GM06990 (cell line): ENCODE data around the gene CTCFL.
"Not testable (repeated sequence)": the region's sequence is repeated elsewhere in the genome, so short reads cannot be mapped to it uniquely, and the experiment has no call there.

Source experiments
- DNase-seq: peaks from one replicate; pipeline ENCODE4 v3.0.0-alpha.2; 2011; ENCODE audit not compliant: insufficient read length; ENCODE audit errors: extremely low read depth
- H3K27me3 ChIP-seq: replicated peaks from 2 replicates; pipeline ENCODE4 v1.6.0; 2011; ENCODE audit warnings: low read length; ENCODE audit not compliant: control insufficient read depth, insufficient read depth
- H3K36me3 ChIP-seq: 2 replicates; pipeline ENCODE4 v1.5.1; 2011; ENCODE audit warnings: low read length; ENCODE audit not compliant: control insufficient read depth, insufficient read depth
- H3K4me3 ChIP-seq: replicated peaks from 2 replicates; pipeline ENCODE4 v1.5.1; 2011; ENCODE audit warnings: low read depth, mild to moderate bottlenecking, control low read depth, low read length
- TF ChIP-seq, protein P1 (sequence below): IDR thresholded peaks from 2 replicates; pipeline ENCODE4 v1.5.1; 2011; ENCODE audit warnings: low read length, control low read depth, mild to moderate bottlenecking, inconsistent platforms; ENCODE audit not compliant: insufficient read depth, poor library complexity, severe bottlenecking

Gene CTCFL

GRCh38 chr20:57493091-57493615 lies 31.8 kb downstream of the CTCFL start:
- H3K36me3 ChIP-seq: no peaks in the 10 kb centered on the region

GRCh38 chr20:57491373-57491772 lies 33.6 kb downstream of the CTCFL start:
- no peaks in the 10 kb centered on the region for H3K36me3 ChIP-seq
- no peak for DNase-seq
- no peak overlapping the region for H3K4me3 ChIP-seq
- TF ChIP-seq, protein P1, sequence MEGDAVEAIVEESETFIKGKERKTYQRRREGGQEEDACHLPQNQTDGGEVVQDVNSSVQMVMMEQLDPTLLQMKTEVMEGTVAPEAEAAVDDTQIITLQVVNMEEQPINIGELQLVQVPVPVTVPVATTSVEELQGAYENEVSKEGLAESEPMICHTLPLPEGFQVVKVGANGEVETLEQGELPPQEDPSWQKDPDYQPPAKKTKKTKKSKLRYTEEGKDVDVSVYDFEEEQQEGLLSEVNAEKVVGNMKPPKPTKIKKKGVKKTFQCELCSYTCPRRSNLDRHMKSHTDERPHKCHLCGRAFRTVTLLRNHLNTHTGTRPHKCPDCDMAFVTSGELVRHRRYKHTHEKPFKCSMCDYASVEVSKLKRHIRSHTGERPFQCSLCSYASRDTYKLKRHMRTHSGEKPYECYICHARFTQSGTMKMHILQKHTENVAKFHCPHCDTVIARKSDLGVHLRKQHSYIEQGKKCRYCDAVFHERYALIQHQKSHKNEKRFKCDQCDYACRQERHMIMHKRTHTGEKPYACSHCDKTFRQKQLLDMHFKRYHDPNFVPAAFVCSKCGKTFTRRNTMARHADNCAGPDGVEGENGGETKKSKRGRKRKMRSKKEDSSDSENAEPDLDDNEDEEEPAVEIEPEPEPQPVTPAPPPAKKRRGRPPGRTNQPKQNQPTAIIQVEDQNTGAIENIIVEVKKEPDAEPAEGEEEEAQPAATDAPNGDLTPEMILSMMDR: no peak
- H3K27me3 ChIP-seq: no peaks in the 10 kb centered on the region

More at GRCh38 chr20:57493091-57493615, 31.8 kb downstream of the CTCFL start:
- DNase-seq: no peak
- no peak overlapping the region for H3K4me3 ChIP-seq
- TF ChIP-seq, protein P1: no peak
- no peaks in the 10 kb centered on the region for H3K27me3 ChIP-seq

- H3K27me3 ChIP-seq, DNase-seq, H3K4me3 ChIP-seq, H3K36me3 ChIP-seq: not testable (repeated sequence)
Observed at GRCh38 chr20:57488277-57488676, 36.7 kb downstream of the CTCFL start.

DNA sequence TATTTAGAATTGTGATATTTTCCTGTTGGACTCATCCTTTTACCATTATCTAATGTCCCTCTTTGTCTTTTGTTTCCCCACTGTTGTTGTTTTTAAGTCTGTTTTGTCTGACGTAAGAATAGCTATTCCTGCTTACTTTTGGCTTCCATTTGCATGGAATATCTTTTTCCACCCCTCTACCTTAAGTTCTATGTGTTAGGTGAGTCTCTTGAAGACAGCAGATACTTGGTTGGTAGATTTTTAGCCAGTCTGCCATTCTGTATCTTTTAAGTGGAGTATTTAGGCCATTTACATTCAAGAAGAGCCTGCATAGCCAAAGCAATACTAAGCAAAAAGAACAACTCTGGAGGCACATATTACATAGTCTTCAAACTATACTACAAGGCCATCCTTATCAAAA lies 39.2 kb downstream of the CTCFL start:
- TF ChIP-seq, protein P1: no peak

GRCh38 chr20:57484772-57485171 lies 40.2 kb downstream of the CTCFL start:
- TF ChIP-seq, protein P1: no peak
- Histone ChIP-seq H3K4me3 (no peak overlapping the region), H3K36me3 (no peaks in the 10 kb centered on the region), H3K27me3 (no peaks in the 10 kb centered on the region)
- no peak for DNase-seq

More for the DNA sequence above, 39.2 kb downstream of the CTCFL start:
- Histone ChIP-seq H3K4me3 (no peak overlapping the region), H3K36me3 (no peaks in the 10 kb centered on the region), H3K27me3 (no peaks in the 10 kb centered on the region)
- no peak for DNase-seq

DNA sequence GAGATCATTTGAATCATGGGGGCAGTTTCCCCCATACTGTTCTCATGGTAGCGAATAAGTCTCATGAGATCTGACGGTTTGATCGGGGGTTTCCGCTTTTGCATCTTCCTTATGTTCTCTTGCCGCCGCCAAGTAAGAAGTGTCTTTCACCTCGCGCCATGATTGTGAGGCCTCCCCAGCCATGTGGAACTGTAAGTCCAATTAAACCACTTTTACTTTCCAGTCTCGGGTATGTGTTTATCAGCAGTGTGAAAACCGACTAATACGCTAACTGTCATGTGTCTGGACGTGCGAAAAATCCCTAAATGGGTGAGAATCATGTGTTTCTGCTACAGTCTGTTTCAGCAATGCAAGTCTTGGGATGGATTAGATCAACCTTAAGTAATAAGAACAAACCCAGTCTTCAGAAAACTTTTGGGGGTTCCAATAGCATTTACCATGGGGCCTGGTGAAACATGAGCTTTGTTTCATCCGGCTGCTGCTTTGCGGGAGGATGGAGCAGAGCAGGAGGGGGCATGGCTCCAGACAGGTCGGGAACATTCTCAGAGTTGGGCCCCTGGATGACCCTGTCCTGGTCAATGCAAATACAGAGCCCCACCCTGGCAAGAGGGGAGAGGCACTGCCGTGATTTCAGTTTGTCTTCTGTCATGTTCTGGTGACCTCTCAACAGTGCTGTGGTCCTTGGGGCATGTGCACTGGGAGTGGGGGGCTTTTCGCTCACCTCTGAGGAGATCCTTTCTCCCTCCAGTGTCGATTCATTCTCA lies 41.5 kb downstream of the CTCFL start:
- no peak overlapping the region for H3K4me3 ChIP-seq
- H3K36me3 ChIP-seq: no peaks in the 10 kb centered on the region
- H3K27me3 ChIP-seq: no peaks in the 10 kb centered on the region
- DNase-seq: peak; percentile 50
- TF ChIP-seq, protein P1: no peak
